ENCODE results near the gene SLC29A3.
"Not testable (repeated sequence)": the region's sequence is repeated elsewhere in the genome, so short reads cannot be mapped to it uniquely, and the experiment has no call there.

The SLC29A3 gene

GRCh38 chr10:71290331-71290730, 28.7 kb upstream of the SLC29A3 start:
- no peaks in the 10 kb centered on the region for H3K36me3 Mint-ChIP-seq (ENCODE audit: low read depth)
- H3K4me1 Mint-ChIP-seq (ENCODE audit: low read depth) = no peaks in the 10 kb centered on the region
- H3K27me3 Mint-ChIP-seq (ENCODE audit: low read depth) = no peaks in the 10 kb centered on the region
- H3K27ac Mint-ChIP-seq = no peak overlapping the region
- H3K4me3 Mint-ChIP-seq = no peak overlapping the region
- no peaks in the 10 kb centered on the region for H3K9me3 Mint-ChIP-seq

GRCh38 chr10:71290806-71291527, 28.1 kb upstream of the SLC29A3 start:
- Mint-ChIP-seq H3K27me3 (ENCODE audit: low read depth) (no peaks in the 10 kb centered on the region), H3K9me3 (no peaks in the 10 kb centered on the region)

GRCh38 chr10:71291528-71291900, 27.5 kb upstream of the SLC29A3 start:
- H3K27me3 Mint-ChIP-seq (ENCODE audit: low read depth) = no peaks in the 10 kb centered on the region
- H3K4me3 Mint-ChIP-seq = no peak overlapping the region
- no peaks in the 10 kb centered on the region for H3K9me3 Mint-ChIP-seq
- no peaks in the 10 kb centered on the region for H3K36me3 Mint-ChIP-seq (ENCODE audit: low read depth)
- H3K27ac Mint-ChIP-seq = no peak overlapping the region
- H3K4me1 Mint-ChIP-seq (ENCODE audit: low read depth) = no peaks in the 10 kb centered on the region

More at GRCh38 chr10:71290806-71291527, 28.1 kb upstream of the SLC29A3 start:
- Mint-ChIP-seq H3K36me3 (ENCODE audit: low read depth) (no peaks in the 10 kb centered on the region), H3K4me1 (ENCODE audit: low read depth) (no peaks in the 10 kb centered on the region), H3K27ac (no peak overlapping the region), H3K4me3 (no peak overlapping the region)

GRCh38 chr10:71292624-71293445, 26.2 kb upstream of the SLC29A3 start:
- Mint-ChIP-seq H3K4me3 (no peak overlapping the region), H3K4me1 (ENCODE audit: low read depth) (no peaks in the 10 kb centered on the region), H3K36me3 (ENCODE audit: low read depth) (no peaks in the 10 kb centered on the region), H3K27ac (no peak overlapping the region), H3K27me3 (ENCODE audit: low read depth) (no peaks in the 10 kb centered on the region), H3K9me3 (no peaks in the 10 kb centered on the region)

- Mint-ChIP-seq H3K27me3 (ENCODE audit: low read depth) (peaks cover 1% of the 10 kb centered on the region), H3K4me1 (ENCODE audit: low read depth) (no peaks in the 10 kb centered on the region), H3K27ac (no peak overlapping the region), H3K4me3 (no peak overlapping the region), H3K36me3 (ENCODE audit: low read depth) (no peaks in the 10 kb centered on the region), H3K9me3 (no peaks in the 10 kb centered on the region)
These were observed 25.5 kb upstream of the SLC29A3 start for GRCh38 chr10:71293446-71294084.

- H3K4me3 Mint-ChIP-seq = no peak overlapping the region
- no peaks in the 10 kb centered on the region for H3K4me1 Mint-ChIP-seq (ENCODE audit: low read depth)
- no peaks in the 10 kb centered on the region for H3K36me3 Mint-ChIP-seq (ENCODE audit: low read depth)
- peaks cover 3% of the 10 kb centered on the region for H3K27me3 Mint-ChIP-seq (ENCODE audit: low read depth)
- no peak overlapping the region for H3K27ac Mint-ChIP-seq
- H3K9me3 Mint-ChIP-seq = no peaks in the 10 kb centered on the region
These were observed 24.9 kb upstream of the SLC29A3 start for GRCh38 chr10:71294091-71294561.

- Mint-ChIP-seq H3K36me3 (ENCODE audit: low read depth) (no peaks in the 10 kb centered on the region), H3K4me3 (no peak overlapping the region), H3K9me3 (no peaks in the 10 kb centered on the region), H3K27me3 (ENCODE audit: low read depth) (peaks cover 3% of the 10 kb centered on the region), H3K27ac (no peak overlapping the region), H3K4me1 (ENCODE audit: low read depth) (no peaks in the 10 kb centered on the region)
These were observed 24.2 kb upstream of the SLC29A3 start for GRCh38 chr10:71294856-71295255.

GRCh38 chr10:71295641-71296040, 23.4 kb upstream of the SLC29A3 start:
- Mint-ChIP-seq H3K4me1 (ENCODE audit: low read depth) (no peaks in the 10 kb centered on the region), H3K4me3 (no peak overlapping the region), H3K27me3 (ENCODE audit: low read depth) (peaks cover 3% of the 10 kb centered on the region), H3K9me3 (no peaks in the 10 kb centered on the region), H3K27ac (no peak overlapping the region), H3K36me3 (ENCODE audit: low read depth) (no peaks in the 10 kb centered on the region)

GRCh38 chr10:71296086-71296485, 23.0 kb upstream of the SLC29A3 start:
- H3K27ac Mint-ChIP-seq = no peak overlapping the region

GRCh38 chr10:71296811-71297210, 22.2 kb upstream of the SLC29A3 start:
- not testable (repeated sequence) for H3K27me3 Mint-ChIP-seq (ENCODE audit: low read depth); H3K4me1 Mint-ChIP-seq (ENCODE audit: low read depth); H3K27ac Mint-ChIP-seq; H3K9me3 Mint-ChIP-seq; H3K4me3 Mint-ChIP-seq; H3K36me3 Mint-ChIP-seq (ENCODE audit: low read depth)

More at GRCh38 chr10:71296086-71296485, 23.0 kb upstream of the SLC29A3 start:
- no peaks in the 10 kb centered on the region for H3K9me3 Mint-ChIP-seq
- H3K4me3 Mint-ChIP-seq = no peak overlapping the region
- H3K4me1 Mint-ChIP-seq (ENCODE audit: low read depth) = no peaks in the 10 kb centered on the region
- H3K27me3 Mint-ChIP-seq (ENCODE audit: low read depth) = peaks cover 3% of the 10 kb centered on the region
- no peaks in the 10 kb centered on the region for H3K36me3 Mint-ChIP-seq (ENCODE audit: low read depth)

GRCh38 chr10:71297343-71297742, 21.7 kb upstream of the SLC29A3 start:
- no peaks in the 10 kb centered on the region for H3K36me3 Mint-ChIP-seq (ENCODE audit: low read depth)
- H3K27ac Mint-ChIP-seq = no peak overlapping the region
- peaks cover 3% of the 10 kb centered on the region for H3K27me3 Mint-ChIP-seq (ENCODE audit: low read depth)
- no peaks in the 10 kb centered on the region for H3K9me3 Mint-ChIP-seq
- H3K4me3 Mint-ChIP-seq = no peak overlapping the region
- H3K4me1 Mint-ChIP-seq (ENCODE audit: low read depth) = no peaks in the 10 kb centered on the region

- no peak overlapping the region for H3K4me3 Mint-ChIP-seq
- no peaks in the 10 kb centered on the region for H3K4me1 Mint-ChIP-seq (ENCODE audit: low read depth)
- H3K36me3 Mint-ChIP-seq (ENCODE audit: low read depth) = no peaks in the 10 kb centered on the region
- no peak overlapping the region for H3K27ac Mint-ChIP-seq
- no peaks in the 10 kb centered on the region for H3K9me3 Mint-ChIP-seq
- H3K27me3 Mint-ChIP-seq (ENCODE audit: low read depth) = peaks cover 3% of the 10 kb centered on the region
These were observed 19.8 kb upstream of the SLC29A3 start for GRCh38 chr10:71299071-71299785.

- Mint-ChIP-seq H3K27me3 (ENCODE audit: low read depth) (peaks cover 3% of the 10 kb centered on the region), H3K4me1 (ENCODE audit: low read depth) (no peaks in the 10 kb centered on the region), H3K36me3 (ENCODE audit: low read depth) (no peaks in the 10 kb centered on the region), H3K9me3 (no peaks in the 10 kb centered on the region), H3K27ac (no peak overlapping the region), H3K4me3 (no peak overlapping the region)
These were observed 18.3 kb upstream of the SLC29A3 start for GRCh38 chr10:71300555-71301370.
